HCT116 (cell line): Measurements from ENCODE around the gene SLC19A1. TPM values are rescaled to one million over a fixed set of nuclear protein-coding genes. Genes with fewer than 3 reads are reported as not detected.

ENCODE experiments used
- ATAC-seq: fragments of 200-7000 bp; cut with Tn5 transposase; 2 replicates; pipeline ENCODE4 v1.9.1; 2020; ENCODE audit warnings: mild to moderate bottlenecking, moderate library complexity
- BruUV-seq: library from RNA; stranded (reverse); fragments of 400-500 nt; replicated peaks from 2 replicates; lab custom pipeline; 2021; lab: Mats Ljungman, UMichigan
- CTCF ChIA-PET: fragments of 300-600 bp; sonication (Branson Sonifier 250); formaldehyde crosslinking; loops from one replicate; lab custom pipeline; 2021; ENCODE audit warnings: antibody characterized with exemption; lab: Charles Lee
- POLR2A ChIA-PET: fragments of 300-600, 350-600 bp; sonication (Branson Sonifier 250); formaldehyde crosslinking; loops from one replicate; lab custom pipeline; 2021; ENCODE audit warnings: antibody characterized with exemption; lab: Charles Lee
- RAD21 ChIA-PET, 2 experiments: fragments of 300-600 bp; sonication (Branson Sonifier 250); formaldehyde crosslinking; loops; one replicate each; lab custom pipeline; 2023; ENCODE audit warnings: low total read pairs in 2 of 2; ENCODE audit not compliant: uncharacterized antibody in 2 of 2, unreplicated experiment in 2 of 2, low non-redundant PET in 1 of 2; lab: Charles Lee
- DNase-seq: peaks from one replicate; pipeline ENCODE4 v3.0.0-alpha.2; 2010; ENCODE audit warnings: low read depth, low spot score
- H2AFZ ChIP-seq: fragments of 200-600 bp; shearing (Covaris generic), sonication (generic); 2 replicates; pipeline ENCODE4 v1.6.1; 2017; ENCODE audit warnings: low read depth, mixed run types, mixed read lengths, antibody characterized with exemption, low read length; ENCODE audit not compliant: poor library complexity, severe bottlenecking
- H3K27ac ChIP-seq: 2 replicates; pipeline ENCODE4 v1.5.1; 2012; ENCODE audit warnings: low read depth, low read length
- H3K27me3 ChIP-seq: fragments of 200-600 bp; sonication (generic); 2 replicates; pipeline ENCODE4 v1.6.1; 2016; ENCODE audit warnings: mixed run types, low read length, mixed read lengths; ENCODE audit not compliant: insufficient read depth
- H3K36me3 ChIP-seq, 2 experiments: fragments of 200-500 bp in 1 of 2; fragments of 200-600 bp in 1 of 2; sonication (Bioruptor generic) in 1 of 2; sonication (generic) in 1 of 2; 2 replicates each; pipeline versions ENCODE4 v1.5.1 to v1.6.1; 2014 to 2016; ENCODE audit warnings: low read length in 2 of 2, inconsistent platforms in 1 of 2, mixed read lengths in 1 of 2, mixed run types in 1 of 2; ENCODE audit not compliant: insufficient read depth in 2 of 2, control insufficient read depth in 1 of 2
- H3K4me1 ChIP-seq, 2 experiments: fragments of 200-600 bp in 1 of 2; sonication (generic) in 1 of 2; 2 replicates each; pipeline versions ENCODE4 v1.5.1 to v1.6.1; 2012 to 2017; ENCODE audit warnings: low read length in 2 of 2, inconsistent platforms in 1 of 2, mild to moderate bottlenecking in 1 of 2, mixed read lengths in 1 of 2, mixed run types in 1 of 2, moderate library complexity in 1 of 2; ENCODE audit not compliant: insufficient read depth in 2 of 2, control insufficient read depth in 1 of 2
- H3K4me2 ChIP-seq: fragments of 200-600 bp; sonication (generic); 2 replicates; pipeline ENCODE4 v1.6.1; 2017; ENCODE audit warnings: mixed run types, low read length, mixed read lengths
- H3K4me3 ChIP-seq, 2 experiments: fragments of 200-600 bp in 1 of 2; sonication (generic) in 1 of 2; replicated peaks in 1 of 2; 2 replicates each; pipeline ENCODE4 v1.5.1; 2011 to 2016; ENCODE audit warnings: low read length in 2 of 2, control low read depth in 1 of 2, low read depth in 1 of 2, mild to moderate bottlenecking in 1 of 2, mixed read lengths in 1 of 2, mixed run types in 1 of 2
- H3K79me2 ChIP-seq: fragments of 200-600 bp; sonication (generic); 2 replicates; pipeline ENCODE4 v1.6.1; 2017; ENCODE audit warnings: mild to moderate bottlenecking, mixed run types, low read length, moderate library complexity, mixed read lengths; ENCODE audit not compliant: insufficient read depth
- H3K9ac ChIP-seq: fragments of 200-600 bp; sonication (generic); 2 replicates; pipeline ENCODE4 v1.6.1; 2016; ENCODE audit warnings: low read length, mixed read lengths
- H3K9me2 ChIP-seq: fragments of 200-600 bp; sonication (generic), shearing (Covaris generic); 2 replicates; pipeline ENCODE4 v1.6.1; 2017; ENCODE audit warnings: mixed run types, mild to moderate bottlenecking, moderate library complexity; ENCODE audit not compliant: insufficient read depth
- H3K9me3 ChIP-seq, 2 experiments: fragments of 200-500 bp in 1 of 2; fragments of 200-600 bp in 1 of 2; sonication (Bioruptor generic) in 1 of 2; sonication (generic) in 1 of 2; 2 replicates each; pipeline ENCODE4 v1.6.1; 2014 to 2017; ENCODE audit warnings: low read length in 2 of 2, mixed read lengths in 2 of 2, inconsistent platforms in 1 of 2, low read depth in 1 of 2, mild to moderate bottlenecking in 1 of 2, mixed run types in 1 of 2, moderate library complexity in 1 of 2; ENCODE audit not compliant: control insufficient read depth in 1 of 2, insufficient read depth in 1 of 2
- H4K20me1 ChIP-seq: fragments of 200-600 bp; sonication (generic), shearing (Covaris generic); 2 replicates; pipeline ENCODE4 v1.6.1; 2017; ENCODE audit warnings: mixed run types, mild to moderate bottlenecking, moderate library complexity; ENCODE audit not compliant: insufficient read depth
- CBX3 ChIP-seq: IDR thresholded peaks from 2 replicates; pipeline ENCODE4 v1.6.1; 2012; ENCODE audit warnings: low read depth
- CEBPB ChIP-seq: IDR thresholded peaks from 2 replicates; pipeline ENCODE4 v1.6.1; 2012; ENCODE audit warnings: low read depth
- CTCF ChIP-seq, 3 experiments: fragments of 200-600 bp in 1 of 3; sonication (generic) in 1 of 3; IDR thresholded peaks in 2 of 3; conservative IDR thresholded peaks in 1 of 3; 2 replicates each; pipeline ENCODE4 v1.5.1; 2012 to 2017; ENCODE audit warnings: low read depth in 2 of 3, low read length in 2 of 3, antibody characterized with exemption in 1 of 3, borderline replicate concordance in 1 of 3, control low read depth in 1 of 3, mild to moderate bottlenecking in 1 of 3, mixed read lengths in 1 of 3, mixed run types in 1 of 3, moderate library complexity in 1 of 3; ENCODE audit not compliant: insufficient read depth in 1 of 3
- EGR1 ChIP-seq: IDR thresholded peaks from 2 replicates; pipeline ENCODE4 v1.6.1; 2012; ENCODE audit warnings: low read depth
- ELF1 ChIP-seq: IDR thresholded peaks from 2 replicates; pipeline ENCODE4 v1.6.1; 2012; ENCODE audit warnings: low read depth, borderline replicate concordance
- EZH2 ChIP-seq: fragments of 200-600 bp; sonication (generic); IDR thresholded peaks from 2 replicates; pipeline ENCODE4 v1.6.1; 2017; ENCODE audit warnings: antibody characterized with exemption, mixed run types
- EZH2phosphoT487 ChIP-seq: fragments of 200-600 bp; IDR thresholded peaks from 2 replicates; pipeline ENCODE4 v1.6.1; 2018; ENCODE audit warnings: antibody characterized with exemption, borderline replicate concordance
- FOSL1 ChIP-seq: IDR thresholded peaks from 2 replicates; pipeline ENCODE4 v1.6.1; 2012; ENCODE audit warnings: low read depth
- JUND ChIP-seq: IDR thresholded peaks from 2 replicates; pipeline ENCODE4 v1.6.1; 2012
- REST ChIP-seq: IDR thresholded peaks from 2 replicates; pipeline ENCODE4 v1.6.1; 2012; ENCODE audit warnings: low read depth
- SIN3A ChIP-seq: IDR thresholded peaks from 2 replicates; pipeline ENCODE4 v1.6.1; 2012; ENCODE audit warnings: low read depth
- SRF ChIP-seq: IDR thresholded peaks from 2 replicates; pipeline ENCODE4 v1.6.1; 2012; ENCODE audit warnings: low read depth
- TCF7L2 ChIP-seq: IDR thresholded peaks from 2 replicates; pipeline ENCODE4 v1.7.0; 2011; ENCODE audit warnings: borderline replicate concordance, inconsistent platforms; ENCODE audit not compliant: insufficient read depth, insufficient read length; ENCODE audit errors: extremely low read depth
- YY1 ChIP-seq: IDR thresholded peaks from 2 replicates; pipeline ENCODE4 v1.6.1; 2011; ENCODE audit warnings: low read length, low read depth, moderate library complexity, mild to moderate bottlenecking; ENCODE audit not compliant: insufficient replicate concordance; ENCODE audit errors: extremely low read depth
- ZNF274 ChIP-seq: fragments of 200-500 bp; sonication (Bioruptor generic); IDR thresholded peaks from 2 replicates; pipeline ENCODE4 v1.6.1; 2014; ENCODE audit warnings: mild to moderate bottlenecking, low read depth, low read length, inconsistent platforms
- intact Hi-C: fragments of 100-400 bp; cut with micrococcal nuclease; formaldehyde crosslinking; loops from 2 replicates; pipeline ENCODE4 v1.10.0; 2022
- total RNA-seq: library from RNA; stranded (reverse); gene quantifications from one replicate; pipeline ENCODE4 v1.2.1, GENCODE V29; 2021; ENCODE audit not compliant: unreplicated experiment

Gene SLC19A1
- total RNA-seq, 1 experiment from 2014 or later, result 50.2 TPM

GRCh38 chr21:45550522-45551210, 8.4 kb upstream of the SLC19A1 start:
- peak overlapping the region; percentile 21; the same call in 1 of the 2 replicates for H3K9ac ChIP-seq
- TF ChIP-seq ZNF274, result no peak
- TF ChIP-seq TCF7L2, result no peak
- no peak for TF ChIP-seq SRF
- TF ChIP-seq CTCF (IDR thresholded peaks at IDR 0.05 in 2 of 3, conservative IDR thresholded peaks at IDR 0.05 in 1 of 3; ENCODE audit: borderline replicate concordance in 1 of 3, insufficient read depth in 1 of 3, low read depth in 2 of 3, low read length in 2 of 3), result no peak
- TF ChIP-seq JUND, result no peak
- TF ChIP-seq SIN3A, result no peak
- no peak for TF ChIP-seq FOSL1
- TF ChIP-seq EGR1, result no peak
- TF ChIP-seq EZH2phosphoT487, result no peak
- TF ChIP-seq REST, result no peak
- TF ChIP-seq CEBPB, result no peak
- TF ChIP-seq CBX3, result no peak
- no peak for TF ChIP-seq YY1
- no peak for TF ChIP-seq EZH2
- no peak for TF ChIP-seq ELF1
- TF ChIP-seq, all 23 proteins: peak for 0
- no peaks in the 10 kb centered on the region for H3K36me3 ChIP-seq
- BruUV-seq, result no TSS peak
- no peaks in the 10 kb centered on the region for H3K27me3 ChIP-seq
- H2AFZ ChIP-seq, result no peak overlapping the region
- ATAC-seq, result no peak
- ChIA-PET POLR2A (no interaction called here), CTCF (no interaction called here), RAD21 (no interaction called here)
- no peaks in the 10 kb centered on the region for H4K20me1 ChIP-seq
- H3K9me2 ChIP-seq, result no peaks in the 10 kb centered on the region
- H3K4me1 ChIP-seq, result peaks cover 10 to 28% of the 10 kb centered on the region in 2 experiments
- H3K27ac ChIP-seq, result peak overlapping the region; percentile 46; the same call in 1 of the 2 replicates
- no peaks in the 10 kb centered on the region for H3K9me3 ChIP-seq
- DNase-seq, result no peak
- intact Hi-C loops, result loop anchor here (5.0 to 10.0 kb wide), 2 partner anchors 92 to 374 kb away; partner anchors contain the start of gene PCBP3
- no peaks in the 10 kb centered on the region for H3K79me2 ChIP-seq
- H3K4me2 ChIP-seq, result peak overlapping the region; percentile 55
- no peak overlapping the region for H3K4me3 ChIP-seq
